SH-SY5Y (cell line): Measurements from ENCODE around the gene CREB1.

ENCODE experiments used
- GATA2 ChIP-seq: IDR thresholded peaks from 2 replicates; pipeline ENCODE4 v1.6.1; 2011; ENCODE audit warnings: mild to moderate bottlenecking, low read depth, low read length
- GATA3 ChIP-seq: IDR thresholded peaks from 2 replicates; pipeline ENCODE4 v1.6.1; 2011; ENCODE audit warnings: low read depth, mild to moderate bottlenecking, low read length, moderate library complexity

DNA sequence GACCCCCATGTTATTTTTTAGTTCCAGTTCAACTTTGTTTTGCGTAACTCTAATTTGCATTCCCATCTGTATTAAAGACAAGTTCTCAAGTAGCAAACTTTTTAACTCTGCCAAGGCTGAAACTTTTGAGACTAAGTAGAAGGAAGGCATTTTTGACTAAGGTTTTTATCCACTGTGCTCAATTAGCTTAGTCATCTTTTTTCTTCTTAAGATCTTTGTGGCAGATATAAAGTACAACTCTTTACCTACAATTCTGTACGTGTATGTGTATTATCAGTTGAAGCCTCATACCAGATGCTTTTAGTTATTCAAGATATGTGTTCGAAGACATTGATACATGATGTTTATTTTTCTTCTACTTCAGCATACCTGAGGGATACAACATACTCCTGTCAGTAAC is 41.6 kb downstream of the CREB1 start:
- no peak for TF ChIP-seq GATA3
- no peak for TF ChIP-seq GATA2
